ENCODE data around the gene LRPPRC.

Gene LRPPRC

GRCh38 chr2:43853141-43854081 is 142.4 kb downstream of the LRPPRC start:
- DNase-seq (ENCODE audit: low spot score): no peak

- no peak for DNase-seq (ENCODE audit: low spot score)
These were observed 143.5 kb downstream of the LRPPRC start for GRCh38 chr2:43852196-43852730.

- no peak for DNase-seq (ENCODE audit: low spot score)
These were observed 144.5 kb downstream of the LRPPRC start for GRCh38 chr2:43851011-43851980.

DNA sequence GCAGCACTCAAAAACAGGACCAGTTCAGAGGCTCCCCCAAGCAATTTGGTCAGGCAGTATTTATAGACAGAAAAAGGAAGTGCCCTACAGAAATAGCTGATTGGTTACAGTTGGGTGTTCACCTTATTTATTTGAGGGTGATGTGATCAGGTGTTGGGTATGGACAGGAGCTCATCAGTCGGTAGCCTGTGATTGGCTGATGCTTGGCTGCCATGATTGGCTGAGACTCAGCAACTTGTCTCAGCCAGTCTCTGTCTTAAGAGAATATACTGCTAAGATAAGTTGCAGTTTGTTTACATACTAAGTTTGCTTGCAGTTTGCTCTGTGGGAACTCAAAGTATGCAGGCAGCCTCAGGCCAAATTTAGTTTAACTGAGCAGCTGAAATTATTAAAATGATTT is 147.6 kb downstream of the LRPPRC start:
- no peak for DNase-seq (ENCODE audit: low spot score)

DNA sequence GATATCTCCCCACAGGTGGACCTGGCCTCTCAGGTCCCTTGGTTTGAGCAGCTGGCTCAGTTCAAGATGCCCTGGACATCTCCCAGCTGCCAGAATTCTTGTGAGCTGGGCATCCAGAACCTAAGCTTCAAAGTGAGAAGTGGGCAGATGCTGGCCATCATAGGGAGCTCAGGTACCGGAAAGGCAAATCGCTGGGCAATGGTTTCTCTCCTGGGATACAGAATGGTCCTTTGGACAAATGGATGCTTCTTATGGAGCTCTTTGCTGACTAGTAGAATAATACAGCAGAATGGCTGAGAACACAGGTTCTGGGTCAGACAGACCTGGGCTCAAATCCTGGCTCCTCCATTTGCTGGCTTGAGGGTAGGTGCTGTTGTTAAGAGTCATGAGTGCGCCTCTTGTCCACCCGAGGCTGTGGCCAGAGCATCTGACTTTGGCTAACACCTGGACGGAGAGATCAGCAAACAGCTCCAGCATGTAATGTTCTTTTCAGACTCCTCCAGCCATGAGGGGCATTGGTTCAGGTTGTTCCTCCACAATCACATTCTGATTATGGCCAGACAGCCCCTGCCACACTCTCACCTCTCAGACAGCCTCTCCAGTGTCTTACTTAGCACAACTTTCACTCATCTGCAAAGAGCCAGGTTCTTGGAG is 149.5 kb downstream of the LRPPRC start:
- DNase-seq (ENCODE audit: low spot score): no peak

GRCh38 chr2:43845181-43845580 is 150.6 kb downstream of the LRPPRC start:
- no peak for DNase-seq (ENCODE audit: low spot score)

DNA sequence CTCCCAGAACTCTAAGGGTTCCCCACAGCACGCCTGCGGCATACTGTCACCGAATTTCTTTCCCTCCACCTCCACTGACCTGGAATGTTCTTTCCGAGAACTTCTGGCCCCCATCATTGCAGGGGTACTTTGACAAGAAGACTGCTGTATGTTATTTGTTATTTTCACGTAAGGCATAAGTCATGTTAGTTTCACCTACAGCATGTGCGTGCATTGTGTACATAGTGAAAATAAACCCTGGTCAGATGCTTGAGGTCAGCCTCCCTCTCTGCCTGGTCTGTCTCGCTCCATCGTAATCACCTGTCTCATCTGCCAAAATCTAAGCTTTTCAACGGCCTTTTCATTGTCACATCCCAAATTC is 152.9 kb downstream of the LRPPRC start:
- DNase-seq (ENCODE audit: low spot score): no peak

- DNase-seq (ENCODE audit: low spot score): no peak
These were observed 153.6 kb downstream of the LRPPRC start for GRCh38 chr2:43841949-43842865.

DNA sequence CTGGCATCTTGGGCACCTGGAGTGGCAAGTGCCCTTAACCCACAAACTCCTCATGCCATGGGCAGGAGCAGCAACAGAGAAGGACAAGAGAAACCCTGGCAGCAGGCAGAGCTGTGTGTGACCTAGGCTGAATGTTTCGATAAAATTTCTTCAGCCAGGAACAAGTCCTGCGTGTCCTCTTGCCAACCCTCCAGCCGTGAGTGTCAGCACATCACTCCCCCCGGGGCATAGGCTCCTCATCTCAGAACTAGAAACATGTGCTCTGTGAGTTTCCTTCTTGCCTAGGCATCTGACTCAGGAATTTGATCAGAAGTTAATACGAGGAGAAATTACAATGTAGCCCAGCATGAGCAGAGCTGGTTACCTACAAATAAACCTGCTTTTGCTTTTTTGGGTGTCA is 154.8 kb downstream of the LRPPRC start:
- peak; percentile 32 for DNase-seq (ENCODE audit: low spot score)

DNA sequence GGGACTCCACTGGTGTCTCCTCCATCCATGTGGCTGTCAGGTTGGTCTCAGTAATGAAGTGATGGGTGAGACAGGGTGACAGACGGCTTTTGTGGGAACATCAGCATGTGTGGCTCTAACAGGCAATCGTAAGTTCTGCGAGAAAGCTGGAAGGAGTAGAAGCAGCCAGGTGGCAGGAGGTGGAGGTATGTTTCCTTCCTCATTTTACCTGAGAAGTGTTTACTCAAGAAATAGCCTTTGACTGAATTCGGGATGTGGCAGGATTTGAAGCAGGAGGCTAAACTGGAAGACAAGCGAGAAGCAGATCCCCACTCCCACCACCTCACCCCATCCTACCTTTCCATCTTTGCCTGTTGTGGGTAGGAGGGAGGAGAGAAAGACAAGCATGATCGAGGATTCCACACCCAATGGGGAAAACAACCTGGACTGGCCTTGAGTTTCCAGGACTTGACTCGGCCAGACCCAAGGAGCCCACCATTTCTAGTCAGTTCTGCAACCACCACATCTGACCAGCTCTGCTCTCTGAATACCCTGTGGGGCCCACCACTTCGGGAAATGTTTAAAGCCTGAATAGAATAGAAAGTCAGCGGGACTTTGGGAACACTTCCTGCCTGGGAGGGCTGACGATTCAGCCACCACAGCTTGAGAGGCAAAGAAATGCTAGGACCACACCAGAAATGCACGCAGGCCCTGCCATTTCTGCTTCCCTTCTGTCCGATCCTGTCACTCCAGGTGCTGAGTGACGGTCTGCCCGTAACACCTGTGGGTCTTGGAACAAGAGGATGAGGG is 155.8 kb downstream of the LRPPRC start:
- no peak for DNase-seq (ENCODE audit: low spot score)

GRCh38 chr2:43838560-43839267 is 157.1 kb downstream of the LRPPRC start, which contains the start of the genes ABCG5 and ABCG8:
Gene ABCG5, minus strand, starts transcription at chr2:43838839. Its CDS starts 160 bp downstream, at chr2:43838679.
Gene ABCG8, plus strand, starts transcription at chr2:43838971. Its CDS starts 83 bp downstream, at chr2:43839054.
- DNase-seq (ENCODE audit: low spot score): no peak

DNA sequence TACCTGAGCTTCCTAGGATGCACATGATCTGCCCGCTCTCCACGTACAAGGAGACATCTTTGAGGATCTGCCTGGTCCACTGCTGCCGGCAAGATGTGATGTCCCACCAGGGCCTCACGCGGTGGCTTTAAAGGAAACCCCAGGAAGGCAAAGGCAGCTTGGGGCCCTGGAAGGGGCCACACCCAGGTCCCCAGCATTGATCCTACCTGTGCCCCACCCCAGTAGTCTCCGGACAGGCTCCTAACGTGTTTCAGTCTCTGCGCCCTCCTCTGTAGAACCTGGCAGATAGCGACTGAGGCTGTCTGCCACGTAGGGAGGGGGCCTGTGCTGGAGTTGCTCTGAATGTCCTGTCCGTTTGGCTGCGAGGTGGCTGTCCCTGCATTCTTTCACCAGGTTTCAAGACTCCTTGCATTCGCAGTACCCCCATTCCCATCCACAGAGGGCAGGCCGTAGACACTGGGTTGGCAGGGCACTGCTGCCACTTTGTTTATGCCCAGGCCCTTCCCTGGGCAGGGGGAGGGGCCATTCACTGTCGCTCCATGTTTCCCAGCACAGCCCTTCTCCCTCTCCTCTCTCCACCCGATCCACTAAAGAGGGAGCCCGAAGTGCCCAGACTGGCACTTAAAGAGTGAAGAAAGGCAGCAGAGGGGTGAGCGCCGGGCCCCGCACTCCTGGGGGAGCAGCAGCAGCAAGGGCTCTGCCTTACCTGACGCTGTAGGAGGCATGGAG is 157.8 kb downstream of the LRPPRC start:
- no peak for DNase-seq (ENCODE audit: low spot score)

DNA sequence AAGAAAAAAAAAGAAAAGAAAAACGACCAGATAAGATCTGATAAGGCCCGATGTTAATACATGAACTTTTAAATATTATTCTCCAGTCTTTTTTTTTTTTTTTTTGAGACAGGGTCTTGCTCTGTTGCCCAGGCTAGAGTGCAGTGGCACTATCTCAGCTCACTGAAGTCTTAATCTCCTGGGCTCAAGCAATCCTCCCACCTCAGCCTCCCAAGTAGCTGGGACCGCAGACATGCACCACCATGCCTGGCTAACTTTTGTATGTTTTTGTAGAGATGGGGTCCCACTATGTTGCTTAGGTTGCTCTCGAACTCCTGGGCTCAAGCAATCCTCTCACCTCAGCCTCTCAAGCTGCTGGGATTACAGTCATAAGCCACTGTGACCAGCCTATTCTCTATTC is 158.8 kb downstream of the LRPPRC start:
- no peak for DNase-seq (ENCODE audit: low spot score)
